H1 (cell line): Measurements from ENCODE around the gene SCAMP2. TPM values are rescaled to one million over a fixed set of nuclear protein-coding genes. Genes with fewer than 3 reads are reported as not detected.

Experiments used
- CTCF ChIA-PET: fragments of 300-600 bp; sonication (Branson Sonifier 250); formaldehyde crosslinking; loops from one replicate; lab custom pipeline; 2021; ENCODE audit not compliant: partially characterized antibody; lab: Charles Lee
- POLR2A ChIA-PET: fragments of 300-600 bp; sonication (Branson Sonifier 250); formaldehyde crosslinking; loops from one replicate; lab custom pipeline; 2021; ENCODE audit warnings: inconsistent platforms; ENCODE audit not compliant: partially characterized antibody; lab: Charles Lee
- DNase-seq, 2 experiments: peaks; one replicate each; pipeline versions ENCODE4 v3.0.0 to v3.0.0-alpha.2; 2010 to 2022; ENCODE audit warnings: low spot score in 2 of 2, low read depth in 1 of 2, mixed read lengths in 1 of 2
- FAIRE-seq: peaks from 2 replicates; lab custom pipeline; 2011; peaks lifted over from hg19 to GRCh38; lab: Jason Lieb, UNC
- H2AFZ ChIP-seq: 2 replicates; pipeline ENCODE4 v1.8.1; 2012; ENCODE audit warnings: low read length, inconsistent platforms
- H2AK5ac ChIP-seq: 2 replicates; pipeline ENCODE4 v1.6.1; 2013; ENCODE audit warnings: low read depth, low read length
- H2BK120ac ChIP-seq: replicated peaks from 2 replicates; pipeline ENCODE3; 2013; ENCODE audit warnings: low read depth, low read length, inconsistent platforms
- H2BK12ac ChIP-seq: 2 replicates; pipeline ENCODE4 v1.6.1; 2013; ENCODE audit warnings: low read depth, low read length
- H2BK15ac ChIP-seq: 2 replicates; pipeline ENCODE4 v1.6.1; 2013; ENCODE audit warnings: low read length
- H2BK20ac ChIP-seq: 2 replicates; pipeline ENCODE4 v1.6.1; 2013; ENCODE audit warnings: low read length
- H2BK5ac ChIP-seq: 2 replicates; pipeline ENCODE4 v1.6.1; 2013; ENCODE audit warnings: low read depth, low read length
- H3K14ac ChIP-seq: 2 replicates; pipeline ENCODE4 v1.6.1; 2013; ENCODE audit warnings: inconsistent platforms; ENCODE audit not compliant: insufficient read length
- H3K18ac ChIP-seq: 2 replicates; pipeline ENCODE4 v1.6.1; 2013; ENCODE audit warnings: low read length; ENCODE audit errors: extremely low read depth
- H3K23ac ChIP-seq: 2 replicates; pipeline ENCODE4 v1.6.1; 2013; ENCODE audit warnings: inconsistent platforms; ENCODE audit not compliant: insufficient read length
- H3K23me2 ChIP-seq: 2 replicates; pipeline ENCODE4 v1.6.1; 2013; ENCODE audit warnings: low read depth, low read length
- H3K27ac ChIP-seq: 2 replicates; pipeline ENCODE4 v1.6.1; 2011; ENCODE audit warnings: low read depth, low read length, inconsistent platforms
- H3K27me3 ChIP-seq, 4 experiments: replicated peaks in 1 of 4; 1 replicate in 1 of 4; 2 replicates in 3 of 4; pipeline versions ENCODE4 v1.6.1 to v1.8.1; 2011 to 2013; ENCODE audit warnings: low read length in 3 of 4, mild to moderate bottlenecking in 3 of 4, inconsistent platforms in 2 of 4, mixed read lengths in 2 of 4, moderate library complexity in 1 of 4; ENCODE audit not compliant: control insufficient read depth in 3 of 4, insufficient read depth in 3 of 4; ENCODE audit errors: extremely low read depth in 1 of 4
- H3K36me3 ChIP-seq, 4 experiments: 2 replicates each; pipeline versions ENCODE4 v1.6.1 to v1.8.1; 2011 to 2013; ENCODE audit warnings: mild to moderate bottlenecking in 4 of 4, low read length in 3 of 4, moderate library complexity in 2 of 4, control low read depth in 1 of 4, inconsistent platforms in 1 of 4; ENCODE audit not compliant: insufficient read depth in 4 of 4, control insufficient read depth in 2 of 4
- H3K4ac ChIP-seq: replicated peaks from 2 replicates; pipeline ENCODE3; 2013; ENCODE audit warnings: low read length, low read depth, mixed read lengths, inconsistent platforms; ENCODE audit not compliant: insufficient read length
- H3K4me1 ChIP-seq, 4 experiments: replicated peaks in 1 of 4; 1 replicate in 1 of 4; 2 replicates in 3 of 4; pipeline versions ENCODE4 v1.6.1 to v1.8.1; 2011 to 2013; ENCODE audit warnings: low read length in 3 of 4, inconsistent platforms in 2 of 4, mixed read lengths in 1 of 4; ENCODE audit not compliant: insufficient read depth in 4 of 4, control insufficient read depth in 3 of 4
- H3K4me2 ChIP-seq, 2 experiments: 2 replicates each; pipeline versions ENCODE4 v1.6.1 to v1.8.1; 2011 to 2013; ENCODE audit warnings: low read depth in 2 of 2, low read length in 2 of 2, control low read depth in 1 of 2, inconsistent platforms in 1 of 2, mild to moderate bottlenecking in 1 of 2; ENCODE audit not compliant: insufficient read depth in 1 of 2
- H3K4me3 ChIP-seq, 4 experiments: fragments of 200-600, 300-600 bp in 1 of 4; sonication (generic), shearing (Covaris generic), sonication (Bioruptor Twin) in 1 of 4; 2 replicates each; pipeline versions ENCODE4 v1.5.1 to v1.8.1; 2011 to 2016; ENCODE audit warnings: low read length in 4 of 4, low read depth in 3 of 4, control low read depth in 2 of 4, inconsistent platforms in 2 of 4, mild to moderate bottlenecking in 2 of 4, mixed read lengths in 1 of 4, moderate library complexity in 1 of 4; ENCODE audit not compliant: insufficient read depth in 2 of 4; ENCODE audit errors: extremely low read depth in 1 of 4
- H3K56ac ChIP-seq: replicated peaks from 2 replicates; pipeline ENCODE3; 2013; ENCODE audit warnings: low read depth, mild to moderate bottlenecking, mixed read lengths, low read length, inconsistent platforms; ENCODE audit not compliant: insufficient read length
- H3K79me1 ChIP-seq: 2 replicates; pipeline ENCODE4 v1.6.1; 2013; ENCODE audit warnings: low read depth, low read length, control low read depth
- H3K79me2 ChIP-seq, 2 experiments: 2 replicates each; pipeline versions ENCODE4 v1.6.1 to v1.8.1; 2012 to 2013; ENCODE audit warnings: low read length in 2 of 2, mild to moderate bottlenecking in 2 of 2, inconsistent platforms in 1 of 2; ENCODE audit not compliant: insufficient read depth in 2 of 2, control insufficient read depth in 1 of 2
- H3K9ac ChIP-seq, 4 experiments: replicated peaks in 1 of 4; 1 replicate in 1 of 4; 2 replicates in 3 of 4; pipeline versions ENCODE4 v1.6.1 to v1.8.1; 2011 to 2013; ENCODE audit warnings: low read depth in 3 of 4, low read length in 3 of 4, control low read depth in 2 of 4, mild to moderate bottlenecking in 2 of 4, moderate library complexity in 2 of 4, inconsistent platforms in 1 of 4; ENCODE audit errors: extremely low read depth in 1 of 4
- H3K9me3 ChIP-seq, 2 experiments: 2 replicates each; pipeline versions ENCODE4 v1.6.1 to v1.8.1; 2012 to 2013; ENCODE audit warnings: mild to moderate bottlenecking in 2 of 2, moderate library complexity in 2 of 2, control low read depth in 1 of 2, inconsistent platforms in 1 of 2, low read depth in 1 of 2, low read length in 1 of 2, mixed read lengths in 1 of 2; ENCODE audit not compliant: insufficient read depth in 2 of 2
- H4K20me1 ChIP-seq, 2 experiments: replicated peaks in 1 of 2; 2 replicates each; pipeline versions ENCODE3 to v1.8.1; 2011 to 2013; ENCODE audit warnings: inconsistent platforms in 2 of 2, low read length in 2 of 2, mild to moderate bottlenecking in 1 of 2; ENCODE audit not compliant: insufficient read depth in 2 of 2, control insufficient read depth in 1 of 2
- H4K5ac ChIP-seq: 2 replicates; pipeline ENCODE4 v1.6.1; 2013; ENCODE audit warnings: low read length, low read depth, mixed read lengths, inconsistent platforms; ENCODE audit not compliant: insufficient read length
- H4K8ac ChIP-seq: 2 replicates; pipeline ENCODE4 v1.8.0; 2013; ENCODE audit warnings: mild to moderate bottlenecking, moderate library complexity, low read length, inconsistent platforms; ENCODE audit not compliant: insufficient read depth; ENCODE audit errors: extremely low read depth
- H4K91ac ChIP-seq: replicated peaks from 2 replicates; pipeline ENCODE3; 2013; ENCODE audit warnings: low read length, mixed read lengths, inconsistent platforms; ENCODE audit not compliant: insufficient read length
- ATF3 ChIP-seq: IDR thresholded peaks from 2 replicates; pipeline ENCODE4 v1.6.1; 2011; ENCODE audit warnings: low read depth, mild to moderate bottlenecking, low read length; ENCODE audit not compliant: insufficient read depth
- CBX8 ChIP-seq: fragments of 300-800, 300-1000 bp; sonication (generic); IDR thresholded peaks from 2 replicates; pipeline ENCODE4 v1.7.1; 2016; ENCODE audit warnings: low read depth, low read length, borderline replicate concordance
- CREB1 ChIP-seq: IDR thresholded peaks from 2 replicates; pipeline ENCODE4 v1.6.1; 2012; ENCODE audit warnings: inconsistent platforms
- JUND ChIP-seq: IDR thresholded peaks from 2 replicates; pipeline ENCODE4 v1.6.1; 2011; ENCODE audit warnings: mild to moderate bottlenecking, improper control_type of control experiment, low read length
- KDM1A ChIP-seq: fragments of 200-600, 300-600 bp; sonication (generic); IDR thresholded peaks from 2 replicates; pipeline ENCODE4 v1.7.1; 2016; ENCODE audit warnings: mild to moderate bottlenecking, low read length, borderline replicate concordance
- MAX ChIP-seq: IDR thresholded peaks from 2 replicates; pipeline ENCODE4 v1.6.1; 2012; ENCODE audit warnings: inconsistent platforms
- POLR2A ChIP-seq, 2 experiments: IDR thresholded peaks; 1 replicate in 1 of 2; 2 replicates in 1 of 2; pipeline ENCODE4 v1.6.1; 2011; ENCODE audit warnings: low read depth in 2 of 2, low read length in 2 of 2, mild to moderate bottlenecking in 2 of 2; ENCODE audit errors: control extremely low read depth in 1 of 2
- RBBP5 ChIP-seq: IDR thresholded peaks from 2 replicates; pipeline ENCODE4 v1.7.1; 2012; ENCODE audit warnings: low read depth, mild to moderate bottlenecking, inconsistent platforms, low read length, moderate library complexity, borderline replicate concordance
- RNF2 ChIP-seq: fragments of 200-900, 300-1000 bp; sonication (generic); IDR thresholded peaks from 2 replicates; pipeline ENCODE4 v1.7.1; 2016; ENCODE audit warnings: borderline replicate concordance, low read depth, mild to moderate bottlenecking, antibody characterized with exemption, low read length; ENCODE audit not compliant: poor library complexity, severe bottlenecking; ENCODE audit errors: missing control alignments
- SP4 ChIP-seq: IDR thresholded peaks from 2 replicates; pipeline ENCODE4 v1.6.1; 2012; ENCODE audit warnings: low read length, inconsistent platforms
- WGBS, 2 experiments: shearing (Covaris generic) in 1 of 2; methylation state at CpG; one replicate each; pipeline versions ENCODE4 v1.1.6 to v1.1.7; 2013 to 2015; ENCODE audit warnings: low lambda C conversion rate in 2 of 2, mixed read lengths in 2 of 2, inconsistent platforms in 1 of 2, low coverage in 1 of 2, missing lambda C conversion rate in 1 of 2; ENCODE audit not compliant: insufficient replicate concordance in 2 of 2, insufficient coverage in 1 of 2, insufficient read length in 1 of 2; ENCODE audit errors: extremely low coverage in 1 of 2, missing lambda C conversion rate in 1 of 2; 5-methylcytosine and 5-hydroxymethylcytosine counted together
- polyA plus RNA-seq, 7 experiments: library from polyadenylated mRNA; depleted of rRNA in 3 of 7; stranded (reverse) in 5 of 7; unstranded in 2 of 7; fragments of >200 nt in 5 of 7; fragments of 200-250 nt in 2 of 7; gene quantifications; 1 replicate in 5 of 7; 2 replicates in 1 of 7; 4 replicates in 1 of 7; pipeline versions ENCODE4 v1.2.1 to v1.2.3, GENCODE V29; 2011 to 2013; ENCODE audit warnings: missing spikeins in 2 of 7, mixed read lengths in 2 of 7
- total RNA-seq: library from RNA; stranded (reverse); fragmentation: NEBNext Ultra II Directional; extraction: Animal tissue kit (Norgen Biotek cat#: 25700); gene quantifications from 2 replicates; pipeline ENCODE4 v1.2.1, GENCODE V29; 2021

SCAMP2 gene
- total and polyA plus RNA-seq, 2 of the 8 experiments (the other 6 are each of a cell fraction or from before 2014, with no cell fraction given) = 41.7 to 131 TPM

GRCh38 chr15:74893627-74894026 is 20.5 kb upstream of the SCAMP2 start:
- no peaks in the 10 kb centered on the region for H3K79me1 ChIP-seq
- H3K9me3 ChIP-seq = no peaks in the 10 kb centered on the region
- no peak overlapping the region for H3K4me2 ChIP-seq
- H2BK5ac ChIP-seq = no peak overlapping the region
- ChIA-PET CTCF (interaction anchor here (1.1 to 6.2 kb wide), 3 partner anchors 8 to 261 kb away, joined by 3 to 54 read pairs (median 7); no protein-coding TSS in a partner anchor), POLR2A (interaction anchor here (0.8 to 7.0 kb wide), 13 partner anchors 9 to 58 kb away, joined by 3 to 116 read pairs (median 5); partner anchors contain the start of gene FAM219B)
- peaks cover 0 to 6% of the 10 kb centered on the region in 2 experiments for H4K20me1 ChIP-seq
- H2BK15ac ChIP-seq = no peak overlapping the region
- FAIRE-seq (no peak), DNase-seq (no peak)
- no peak overlapping the region for H4K5ac ChIP-seq
- peaks cover 0 to 4% (median 2%) of the 10 kb centered on the region in 4 experiments; a peak in 4 of 7 replicates for H3K4me1 ChIP-seq
- no peak overlapping the region for H3K9ac ChIP-seq
- H3K36me3 ChIP-seq = peaks cover 5 to 25% (median 18%) of the 10 kb centered on the region in 4 experiments
- no peak overlapping the region for H3K14ac ChIP-seq
- H3K18ac ChIP-seq = no peak overlapping the region
- no peak overlapping the region for H3K27ac ChIP-seq
- H2AK5ac ChIP-seq = no peak overlapping the region
- H2BK20ac ChIP-seq = no peak overlapping the region
- TF ChIP-seq KDM1A = no peak
- no peak for TF ChIP-seq MAX
- TF ChIP-seq CBX8 = no peak
- no peak for TF ChIP-seq CREB1
- no peak for TF ChIP-seq RNF2
- no peak for TF ChIP-seq SP4
- no peak for TF ChIP-seq POLR2A (IDR thresholded peaks at IDR 0.05; ENCODE audit: control extremely low read depth in 1 of 2, low read depth in 2 of 2, low read length in 2 of 2)
- TF ChIP-seq JUND = no peak
- no peak for TF ChIP-seq ATF3
- no peak for TF ChIP-seq RBBP5
- no peak overlapping the region for H3K56ac ChIP-seq
- H4K91ac ChIP-seq = no peak overlapping the region
- H2AFZ ChIP-seq = no peak overlapping the region
- WGBS, 2 experiments = 80% methylated on average over 3 of the region's 3 CpGs; no CpG with 5 or more reads in 1 of the 2 experiments
- H3K27me3 ChIP-seq = no peaks in the 10 kb centered on the region
- no peak overlapping the region for H3K4me3 ChIP-seq
- no peak overlapping the region for H2BK12ac ChIP-seq
- no peak overlapping the region for H4K8ac ChIP-seq
- peaks cover 9% of the 10 kb centered on the region for H3K23me2 ChIP-seq
- H2BK120ac ChIP-seq = no peak overlapping the region
- H3K4ac ChIP-seq = no peak overlapping the region
- no peaks in the 10 kb centered on the region for H3K79me2 ChIP-seq
- no peak overlapping the region for H3K23ac ChIP-seq
